ENCODE results near the gene EEF1AKMT4. TPM values are rescaled to one million over a fixed set of nuclear protein-coding genes. Genes with fewer than 3 reads are reported as not detected.
A peak's percentile ranks its signal among the peaks of the same experiment; 100 is the strongest.

The EEF1AKMT4 gene
- total RNA-seq, 1 experiment from 2014 or later = 8.1 TPM

GRCh38 chr3:184300378-184300720 lies 50.9 kb downstream of the EEF1AKMT4 start:
- peaks cover 11% of the 10 kb centered on the region; the same call in 1 of the 2 replicates for H3K79me2 ChIP-seq (ENCODE audit: insufficient read depth, low read length)

More at GRCh38 chr3:184300378-184300720, 50.9 kb downstream of the EEF1AKMT4 start:
- Histone ChIP-seq H4K8ac (replicated peaks; ENCODE audit: insufficient read length, low read depth, low read length) (no peak overlapping the region), H2BK5ac (ENCODE audit: insufficient read length, low read length) (no peak overlapping the region), H3K9me3 (ENCODE audit: control insufficient read depth, low read depth, low read length) (no peaks in the 10 kb centered on the region), H3K9ac (ENCODE audit: extremely low read depth, insufficient read length, low read length) (no peak overlapping the region), H2BK20ac (ENCODE audit: low read depth, low read length, poor library complexity, severe bottlenecking) (no peak overlapping the region), H4K20me1 (ENCODE audit: control insufficient read depth, insufficient read depth, insufficient read length) (no peaks in the 10 kb centered on the region), H3K27ac (ENCODE audit: insufficient read length, low read depth, low read length) (no peak overlapping the region), H3K79me1 (ENCODE audit: insufficient read depth, low read depth, low read length, poor library complexity, severe bottlenecking) (no peaks in the 10 kb centered on the region), H2AFZ (ENCODE audit: low read length) (no peak overlapping the region), H2BK15ac (ENCODE audit: low read depth, low read length) (no peak overlapping the region), H3K27me3 (ENCODE audit: insufficient read depth, low read length) (no peaks in the 10 kb centered on the region), H2BK120ac (ENCODE audit: low read depth, low read length, poor library complexity, severe bottlenecking) (no peak overlapping the region), H3K23me2 (ENCODE audit: insufficient read length, low read depth, low read length, poor library complexity, severe bottlenecking) (peaks cover 6% of the 10 kb centered on the region), H2AK5ac (ENCODE audit: insufficient read length, low read length) (no peak overlapping the region), H3K14ac (ENCODE audit: insufficient read depth, low read length) (no peak overlapping the region), H4K5ac (ENCODE audit: insufficient read length, low read depth, low read length) (no peak overlapping the region), H2BK12ac (ENCODE audit: insufficient read length, low read depth, low read length) (no peak overlapping the region), H3T11ph (ENCODE audit: low read length) (no peak overlapping the region), H3K4me2 (ENCODE audit: insufficient read depth, insufficient read length, low read length) (peak overlapping the region; percentile 74), H3K4ac (ENCODE audit: low read depth, low read length) (no peak overlapping the region), H3K56ac (ENCODE audit: insufficient read length, low read depth, low read length) (no peak overlapping the region), H3K23ac (ENCODE audit: insufficient read length, low read depth, low read length) (no peak overlapping the region), H4K91ac (ENCODE audit: insufficient read length, low read depth, low read length) (no peak overlapping the region), H3K18ac (ENCODE audit: insufficient read length, low read depth, low read length) (no peak overlapping the region), H3K4me1 (ENCODE audit: insufficient read depth, low read length) (no peaks in the 10 kb centered on the region)
- peak overlapping the region in 1 of 3 experiments; percentile 88; a peak in 1 of 7 replicates for H3K27ac Mint-ChIP-seq
- peak overlapping the region; percentile 96 to 99 for H3K4me3 Mint-ChIP-seq
- no CpG with 5 or more reads among the region's 3 CpGs for WGBS (ENCODE audit: extremely low coverage, insufficient read length, low lambda C conversion rate)
- no peak for TF ChIP-seq CTCF (conservative IDR thresholded peaks at IDR 0.05)
- H3K9me3 Mint-ChIP-seq = no peaks in the 10 kb centered on the region; a peak in 1 of 5 replicates
- peaks cover 48 to 59% (median 55%) of the 10 kb centered on the region in 3 experiments for H3K36me3 Mint-ChIP-seq (ENCODE audit: insufficient read depth in 1 of 3, low read depth in 3 of 3)
- peaks cover 3% of the 10 kb centered on the region; the same call in 1 of the 2 replicates for H3K27me3 Mint-ChIP-seq (ENCODE audit: low read depth)
- H3K4me1 Mint-ChIP-seq = peaks cover 9 to 11% of the 10 kb centered on the region in 2 experiments
- DNase-seq = no peak
